ENCODE data around the gene KPTN.

The KPTN gene

DNA sequence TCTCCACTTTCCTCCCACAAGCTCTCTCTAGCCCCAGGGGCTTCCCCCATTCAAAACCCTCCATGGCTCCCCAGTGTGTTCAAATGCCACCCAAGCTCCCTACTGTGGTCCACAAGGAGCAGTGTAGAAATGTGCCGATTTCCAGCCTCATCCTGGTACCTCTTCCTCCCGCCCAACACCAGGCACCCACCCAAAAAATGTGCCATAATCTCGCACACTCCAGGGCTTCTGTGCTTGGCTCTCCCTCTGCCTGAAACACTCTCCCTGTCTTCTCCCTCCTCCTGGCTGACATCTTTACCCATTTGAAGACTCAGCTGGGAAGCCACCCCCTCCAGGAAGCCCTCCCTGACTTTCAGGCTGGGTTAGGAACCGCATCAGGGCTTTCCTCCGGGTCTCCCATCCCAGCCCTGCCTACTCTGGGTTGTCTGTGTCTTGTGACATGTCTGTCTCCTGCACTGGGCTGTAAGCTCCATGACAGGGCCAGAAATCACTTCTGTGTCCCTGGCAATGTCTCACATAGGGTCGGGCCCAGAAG, 48.1 kb downstream of the KPTN start:
- no peak for DNase-seq (ENCODE audit: low read depth in 2 of 2)

DNA sequence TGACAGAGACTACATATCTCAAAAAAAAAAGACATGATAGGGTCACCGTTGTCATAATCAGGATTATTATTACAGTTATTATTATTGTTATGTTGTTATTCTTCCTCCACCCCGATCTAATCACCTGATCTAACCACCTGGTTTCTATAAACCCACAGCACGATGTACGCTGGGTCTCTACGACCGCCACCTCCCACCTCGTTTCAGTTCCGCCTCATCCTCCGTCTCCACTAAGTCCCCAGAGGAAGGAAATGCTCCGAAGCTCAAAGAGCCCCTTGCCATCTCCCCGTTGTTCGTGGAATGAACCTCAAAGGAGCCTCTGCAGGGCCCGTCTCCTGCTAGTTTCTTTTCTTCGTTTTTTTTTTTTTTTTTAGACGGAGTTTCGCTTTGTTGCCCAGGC, 48.8 kb downstream of the KPTN start:
- no peak for DNase-seq (ENCODE audit: low read depth in 2 of 2)

DNA sequence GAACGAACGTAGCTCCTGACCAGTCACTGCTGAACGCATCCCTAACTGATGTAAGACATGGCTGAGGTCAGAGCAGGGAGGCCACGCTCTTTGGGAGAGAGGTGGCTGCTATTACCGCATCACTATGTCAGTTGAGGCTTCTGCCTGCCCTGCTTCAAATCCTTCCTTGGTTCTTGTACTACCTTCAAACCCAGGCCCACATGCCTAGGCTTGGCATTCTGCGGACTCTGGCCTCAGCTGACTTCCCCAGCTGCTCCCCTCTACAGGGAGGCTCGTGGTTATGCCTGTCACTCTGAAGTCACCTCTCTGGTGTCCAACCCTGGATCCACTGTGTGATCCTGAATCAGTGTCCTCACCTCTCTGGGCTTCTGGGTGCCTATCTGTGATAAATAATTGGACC, 49.9 kb downstream of the KPTN start:
- DNase-seq (ENCODE audit: low read depth in 2 of 2) = no peak

DNA sequence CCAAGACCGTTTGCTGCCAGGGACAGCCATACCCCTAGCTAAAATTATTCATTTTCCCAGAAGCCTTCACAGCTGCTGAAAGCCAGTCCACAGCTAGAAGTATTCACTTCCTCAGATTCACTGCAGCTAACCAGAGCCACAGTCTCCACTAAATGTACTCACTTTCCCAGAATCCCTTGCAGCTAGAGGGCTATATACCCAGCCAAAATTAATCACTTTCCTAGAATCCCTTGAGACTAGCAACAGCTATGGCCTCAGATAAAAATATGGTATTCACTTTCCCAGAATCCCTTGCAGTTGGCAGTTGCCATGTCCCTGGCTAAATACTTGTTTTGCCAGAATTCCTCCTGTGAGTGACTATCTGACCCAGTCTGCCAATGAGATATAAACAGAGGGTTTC, 50.9 kb downstream of the KPTN start:
- no peak for DNase-seq (ENCODE audit: low read depth in 2 of 2)

DNA sequence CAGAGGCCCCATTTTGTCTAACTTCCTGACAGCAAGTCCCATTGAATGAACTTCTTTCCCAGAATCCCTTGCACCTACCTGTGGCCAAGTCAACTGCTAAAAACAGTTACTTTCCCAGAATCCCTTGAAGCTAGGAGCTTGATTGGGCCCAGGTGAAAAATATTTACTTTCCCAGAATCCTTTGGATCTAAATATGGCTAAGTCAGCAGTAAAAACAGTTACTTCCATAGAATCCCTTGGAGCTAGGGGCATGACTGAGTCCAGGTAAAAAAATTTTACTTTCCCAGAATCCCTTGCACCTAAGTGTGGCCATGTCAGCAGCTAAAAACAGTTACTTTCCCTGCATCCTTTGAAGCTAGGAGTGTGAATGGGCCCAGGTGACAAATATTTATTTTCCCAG, 51.5 kb downstream of the KPTN start:
- no peak for DNase-seq (ENCODE audit: low read depth in 2 of 2)

DNA sequence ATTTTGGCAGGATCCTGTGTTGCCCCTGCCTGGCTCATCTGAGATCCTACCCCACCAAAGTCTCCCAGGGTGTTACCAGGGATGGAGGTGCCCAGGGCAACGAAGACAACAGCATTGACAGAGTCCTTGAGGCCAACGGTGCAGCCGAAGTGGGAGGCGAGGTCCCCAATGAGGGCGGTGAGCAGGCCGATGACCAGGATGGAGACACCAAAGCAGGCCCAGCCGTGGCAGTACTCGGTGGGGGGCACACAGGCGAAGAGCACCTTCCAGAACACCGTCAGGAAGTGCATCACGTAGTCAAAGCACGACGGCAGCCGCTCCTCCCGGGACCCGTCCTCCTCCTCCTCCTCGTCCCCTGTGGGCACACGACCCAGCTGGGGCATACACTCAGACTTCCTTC, 51.9 kb downstream of the KPTN start:
- DNase-seq (ENCODE audit: low read depth in 2 of 2) = no peak

DNA sequence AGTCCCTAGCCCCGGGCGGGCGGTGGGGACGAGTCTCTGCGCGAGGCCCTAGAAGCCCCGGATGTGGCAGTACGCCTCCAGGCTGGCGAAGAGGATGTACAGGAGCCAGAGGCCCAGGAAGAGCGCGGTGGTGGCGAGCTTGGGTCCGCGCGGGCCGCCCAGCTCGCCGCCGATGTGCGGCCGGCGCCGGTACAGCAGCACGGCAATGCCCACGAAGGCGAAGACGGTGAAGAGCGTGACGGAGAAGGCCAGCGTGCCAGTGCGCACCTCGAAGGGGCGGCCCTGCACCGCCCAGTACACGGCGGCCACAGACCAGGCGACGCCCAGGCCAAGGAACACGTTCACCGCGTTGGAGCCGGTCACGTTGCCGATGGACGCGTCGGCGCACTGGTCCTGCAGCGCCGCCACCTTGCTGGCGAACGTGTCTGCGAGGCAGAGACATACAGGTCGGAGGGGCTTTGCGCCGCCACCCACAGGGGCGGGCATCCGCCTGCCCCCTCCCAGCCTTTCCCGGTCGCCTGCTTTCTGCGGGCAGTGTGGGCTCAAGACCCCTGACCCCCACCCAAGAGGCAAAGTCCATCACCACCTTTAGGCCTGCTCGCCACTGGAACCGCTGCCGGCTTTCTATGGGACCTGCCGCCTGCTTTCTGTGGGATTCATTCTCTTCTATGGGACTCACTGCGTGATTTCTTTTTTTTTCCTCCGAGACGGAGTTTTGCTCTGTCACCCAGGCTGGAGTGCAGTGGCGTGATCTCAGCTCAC, 53.8 kb downstream of the KPTN start:
- DNase-seq (ENCODE audit: low read depth in 2 of 2) = no peak

DNA sequence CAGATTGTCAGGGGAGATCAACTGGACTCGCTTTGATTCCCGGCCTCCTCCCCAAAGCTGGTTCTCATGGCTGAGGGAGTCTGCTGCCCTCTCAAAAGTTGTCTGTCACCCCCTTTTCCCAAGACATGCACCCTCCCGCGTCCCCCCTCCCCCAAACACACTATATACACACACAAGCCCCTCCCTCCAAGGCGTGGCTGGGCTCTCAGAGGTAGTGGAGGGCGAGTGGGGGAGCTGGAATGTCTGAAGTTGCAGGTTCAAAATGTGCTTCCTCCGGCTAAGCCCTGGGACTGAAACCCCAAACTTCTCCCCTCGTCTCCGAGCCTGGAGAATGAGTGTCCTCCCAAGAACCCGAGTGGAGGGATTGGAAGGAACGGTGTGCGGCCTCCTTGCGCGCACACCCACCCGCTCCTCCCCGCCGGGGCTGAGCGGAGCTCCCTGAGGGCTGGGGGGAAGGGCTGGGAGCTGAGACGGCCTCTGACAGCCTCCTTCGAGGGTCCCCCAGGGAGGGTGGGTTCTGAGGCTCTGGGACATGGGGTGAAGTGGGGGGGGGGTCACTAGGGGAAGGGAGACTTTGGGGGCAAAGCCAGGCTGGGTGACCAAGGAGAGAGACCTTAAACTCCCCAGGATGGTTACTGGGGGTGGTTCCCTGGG, 54.8 kb downstream of the KPTN start:
- DNase-seq (ENCODE audit: low read depth in 2 of 2) = no peak

DNA sequence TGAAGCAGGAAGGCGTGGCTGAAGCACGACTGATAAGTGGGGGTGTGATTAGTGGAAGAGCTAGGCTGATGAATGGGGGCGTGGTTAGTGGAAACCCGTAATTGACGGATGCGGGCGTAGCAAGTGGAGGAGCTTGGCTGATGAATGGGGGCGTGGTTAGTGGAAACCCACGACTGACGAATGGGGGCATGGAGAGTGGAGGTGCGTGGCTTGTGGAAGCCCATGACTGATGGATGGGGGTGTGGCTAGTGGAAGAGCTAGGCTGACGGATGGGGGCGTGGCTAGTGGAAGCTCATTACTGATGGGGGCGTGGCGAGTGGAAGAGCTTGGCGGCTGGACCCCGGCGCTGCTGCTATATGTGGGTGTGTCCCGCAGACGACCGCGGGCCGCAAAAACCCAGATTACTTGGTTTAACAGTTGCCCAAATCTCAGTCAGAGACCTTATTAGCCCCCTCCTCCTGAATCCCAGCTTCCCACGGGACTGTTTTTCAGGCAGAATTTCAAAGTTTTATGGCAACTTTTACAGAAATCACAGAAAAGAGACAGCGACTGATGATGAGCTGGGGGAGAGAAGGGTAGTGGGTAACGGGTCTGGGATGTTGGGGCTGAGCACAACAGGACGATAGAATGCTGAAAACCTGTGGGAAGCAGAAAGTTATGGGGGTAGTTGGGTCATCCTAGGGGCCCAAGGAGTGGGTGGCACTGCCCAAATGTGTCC, 55.7 kb downstream of the KPTN start:
- DNase-seq (ENCODE audit: low read depth in 2 of 2) = peak; percentile 65 to 67

DNA sequence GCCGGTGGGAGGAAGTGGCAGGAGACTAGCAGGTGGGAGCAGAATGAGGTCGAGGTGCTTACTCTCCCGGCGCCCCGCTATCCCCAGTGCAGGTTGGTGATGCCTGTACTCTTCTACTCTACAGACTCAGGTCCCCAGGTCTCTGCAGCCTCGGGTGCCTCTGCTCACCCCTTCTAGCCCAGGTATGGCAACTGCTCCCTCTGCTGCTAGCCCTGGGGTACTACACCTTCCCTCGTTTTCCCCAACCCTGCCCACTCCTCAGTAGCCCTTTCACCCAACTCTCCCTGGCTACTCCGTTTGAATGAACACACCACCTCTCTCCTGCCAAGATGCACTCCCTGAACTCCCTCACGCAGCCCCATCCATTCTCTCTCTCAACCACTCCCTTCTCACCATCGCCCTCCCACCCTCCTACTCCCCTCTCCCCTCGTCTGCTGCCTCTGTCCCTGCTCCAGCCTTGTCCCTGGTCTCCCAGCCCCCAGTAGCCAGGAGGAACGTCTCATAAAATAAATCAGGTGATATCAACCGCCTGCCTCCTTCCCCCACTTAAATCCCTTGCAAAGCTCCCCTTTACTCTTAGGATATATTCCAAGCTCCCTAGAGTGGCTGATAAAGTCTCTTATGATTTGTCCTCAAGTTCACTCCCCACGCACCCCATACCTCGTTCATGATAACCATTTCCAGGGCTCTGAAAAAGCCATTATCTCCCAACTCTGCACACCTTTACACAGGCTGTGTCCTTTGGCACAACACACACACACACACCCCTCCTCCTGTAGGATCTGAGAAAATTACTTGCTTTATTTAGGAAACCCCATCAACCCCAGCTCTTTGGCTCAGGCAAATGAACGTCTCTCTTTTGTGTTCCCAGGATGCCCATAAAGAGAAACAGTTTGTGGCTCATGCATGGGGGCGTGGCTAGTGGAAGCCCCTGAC, 56.5 kb downstream of the KPTN start:
- peak; percentile 60 to 70 for DNase-seq (ENCODE audit: low read depth in 2 of 2)

Data from stimulated activated CD4-positive, alpha-beta T cell treated with anti-CD3 and anti-CD28 coated beads, Interleukin-1b, Interleukin-23, amount 100 ng/mL, for 4 hours (primary cell).